ENCODE data around the gene CXCR5.

The CXCR5 gene

GRCh38 chr11:118913411-118914125 is 29.9 kb downstream of the CXCR5 start:
- H3K4me3 ChIP-seq = peak overlapping the region; percentile 82
- peak overlapping the region; percentile 96 to 100 for H3K27ac ChIP-seq
- no peak for DNase-seq (ENCODE audit: low spot score)
- no peak for TF ChIP-seq CTCF (IDR thresholded peaks at IDR 0.05)

- no peak for TF ChIP-seq CTCF (IDR thresholded peaks at IDR 0.05)
- peak; percentile 72 for DNase-seq (ENCODE audit: low spot score)
- H3K27ac ChIP-seq = peak overlapping the region; percentile 96 to 100
- H3K4me3 ChIP-seq = peak overlapping the region; percentile 82
Measured at GRCh38 chr11:118914178-118914918, 30.7 kb downstream of the CXCR5 start.

GRCh38 chr11:118914987-118915386 is 31.3 kb downstream of the CXCR5 start:
- Histone ChIP-seq H3K4me3 (peak overlapping the region; percentile 82), H3K27ac (peak overlapping the region; percentile 96 to 100)
- no peak for DNase-seq (ENCODE audit: low spot score)
- TF ChIP-seq CTCF (IDR thresholded peaks at IDR 0.05) = no peak

- Histone ChIP-seq H3K4me3 (peak overlapping the region; percentile 82), H3K27ac (peak overlapping the region; percentile 96 to 100)
- no peak for TF ChIP-seq CTCF (IDR thresholded peaks at IDR 0.05)
- DNase-seq (ENCODE audit: low spot score) = no peak
Measured at GRCh38 chr11:118915396-118915795, 31.7 kb downstream of the CXCR5 start.

- peak overlapping the region; percentile 96 to 100 for H3K27ac ChIP-seq
- H3K4me3 ChIP-seq = peak overlapping the region; percentile 82
- TF ChIP-seq CTCF (IDR thresholded peaks at IDR 0.05) = no peak
- DNase-seq (ENCODE audit: low spot score) = no peak
Measured at GRCh38 chr11:118915941-118916841, 32.5 kb downstream of the CXCR5 start.

- peak overlapping the region; percentile 96 to 100 for H3K27ac ChIP-seq
- TF ChIP-seq CTCF (IDR thresholded peaks at IDR 0.05) = no peak
- H3K4me3 ChIP-seq = peak overlapping the region; percentile 82
- DNase-seq (ENCODE audit: low spot score) = peak; percentile 92
Measured at GRCh38 chr11:118916842-118917388, 33.2 kb downstream of the CXCR5 start.
